NOMO-1 (cell line): Measurements from ENCODE around the gene SIDT2.

Experiments used
- DNase-seq, 2 experiments: peaks; one replicate each; lab custom pipeline; 2025; ENCODE audit not compliant: unreplicated experiment in 2 of 2; lab: John Stamatoyannopoulos, UW

SIDT2 gene

DNA sequence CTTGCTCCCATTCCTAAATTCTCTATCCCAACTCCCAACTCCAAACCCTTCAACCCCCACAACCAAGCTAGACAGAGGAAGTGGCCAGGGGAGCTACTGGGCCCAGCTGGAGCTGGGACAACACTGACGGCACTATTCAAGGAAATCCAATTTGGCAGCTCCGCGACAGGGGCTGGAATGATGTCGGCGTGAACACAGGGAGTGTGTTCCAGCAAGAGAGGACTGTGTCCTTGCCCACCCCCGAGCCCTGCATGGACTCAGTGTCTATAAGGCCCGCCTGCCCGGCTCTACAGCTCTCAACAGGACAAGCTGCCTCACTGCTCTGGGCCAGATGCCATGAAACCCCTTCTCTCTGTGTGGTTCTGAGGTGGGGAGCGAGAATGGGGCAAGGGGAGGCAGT is 42.0 kb downstream of the SIDT2 start:
- DNase-seq: no peak

DNA sequence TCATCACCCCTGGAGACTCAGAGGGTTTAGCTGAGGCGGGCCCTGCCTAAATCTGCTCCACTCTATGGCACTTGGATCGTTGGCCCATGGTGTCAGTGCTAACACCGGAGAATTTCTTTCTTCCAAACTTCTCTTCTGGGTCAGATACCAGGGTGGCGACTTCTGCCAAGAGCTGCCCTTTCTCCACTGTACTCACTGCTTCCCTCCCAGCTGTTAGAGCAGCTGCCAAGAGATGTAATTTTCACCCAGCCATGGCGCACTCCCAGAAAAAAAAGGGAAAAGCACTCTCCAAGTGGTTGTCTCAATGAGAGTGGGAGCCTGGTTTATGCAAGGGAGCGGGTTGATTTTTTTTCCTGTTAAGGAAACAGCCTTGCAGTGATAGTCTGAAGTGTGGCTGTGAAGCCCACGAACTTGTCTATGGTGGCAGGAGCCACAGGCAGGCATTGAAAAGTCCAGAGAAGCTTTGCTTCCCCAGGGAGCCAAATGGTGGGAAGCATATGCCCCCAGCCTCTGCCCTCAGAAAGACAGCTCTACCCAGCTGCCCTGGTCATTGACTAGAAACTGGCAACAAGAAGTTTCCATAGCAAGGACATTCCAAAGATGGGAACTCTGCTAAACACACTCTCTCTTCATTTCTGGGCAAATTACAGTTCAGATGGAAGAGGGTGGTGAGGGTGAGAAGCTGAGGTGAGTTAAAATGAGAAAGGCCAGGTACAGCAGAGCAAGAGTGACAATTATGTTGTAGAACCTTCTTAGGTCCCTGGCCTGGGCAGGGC is 42.6 kb downstream of the SIDT2 start:
- DNase-seq: no peak

DNA sequence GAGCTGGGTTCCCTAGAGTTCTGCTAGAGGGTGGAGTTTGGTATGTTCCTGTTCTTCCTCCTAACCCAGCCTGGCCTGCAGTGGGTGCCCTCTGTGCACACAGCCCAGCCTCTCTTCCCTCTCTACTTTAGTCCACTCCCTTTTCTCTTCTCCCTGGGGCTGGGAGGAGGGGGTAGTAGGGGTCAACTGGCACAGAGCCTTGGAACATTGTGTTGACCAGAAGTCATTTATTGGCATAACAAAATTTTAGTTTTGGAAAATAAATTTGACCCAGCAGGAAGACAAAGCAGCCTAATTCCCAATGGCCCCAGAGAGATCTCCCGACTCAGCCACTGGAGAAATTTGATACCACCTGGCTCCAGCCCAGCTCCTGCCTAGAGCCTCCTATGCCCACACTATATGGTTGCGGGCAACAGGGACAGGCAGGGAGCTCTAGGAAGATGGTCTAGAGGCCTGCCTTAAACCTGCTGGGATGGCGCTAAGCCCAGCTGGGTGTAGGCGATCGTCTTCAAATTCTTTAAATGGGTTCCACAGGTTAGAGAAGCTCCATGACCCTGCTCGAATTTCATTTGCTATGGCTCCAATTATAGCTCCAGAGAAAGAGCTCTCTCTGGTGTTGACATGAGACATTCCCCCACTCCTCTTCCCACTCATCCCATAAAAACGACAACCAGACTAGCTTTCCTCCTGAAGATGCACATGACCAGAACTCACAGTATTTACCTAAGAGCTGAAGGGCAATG is 43.4 kb downstream of the SIDT2 start:
- no peak for DNase-seq

DNA sequence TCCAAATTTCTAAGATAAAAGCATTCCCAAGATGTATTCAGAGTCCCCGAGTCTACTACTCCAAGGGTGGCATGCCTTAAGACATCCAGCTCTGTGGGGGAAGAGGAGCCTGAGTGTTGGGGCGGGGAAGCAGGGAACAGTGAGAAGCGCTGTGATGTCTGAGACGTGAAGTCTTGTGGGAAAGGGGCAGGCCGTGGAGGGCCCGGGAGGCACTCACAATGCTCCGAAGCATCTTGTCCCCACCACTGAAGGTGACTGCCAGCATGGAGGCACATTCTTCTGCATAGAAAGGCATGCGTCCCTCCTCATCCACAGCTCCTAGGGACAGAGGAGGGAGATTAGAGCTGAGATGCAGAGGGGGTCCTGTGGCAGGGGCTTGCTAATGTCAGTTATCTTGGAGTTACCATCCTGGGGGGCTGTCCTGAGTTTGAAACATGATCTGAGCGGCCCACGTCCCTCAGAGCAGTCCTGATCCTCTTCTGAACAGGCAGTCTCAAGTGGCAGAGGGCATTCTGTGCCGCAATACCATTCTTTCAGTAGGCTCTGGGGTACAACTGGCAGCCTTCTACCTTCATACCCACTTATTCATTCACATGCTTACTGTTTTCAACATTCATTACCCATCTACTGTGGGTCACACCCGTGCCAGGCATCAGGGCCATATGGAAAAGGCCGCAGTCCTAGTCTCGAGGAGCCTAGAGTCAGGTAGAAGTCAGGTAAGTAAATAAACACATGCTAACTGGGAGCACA is 44.6 kb downstream of the SIDT2 start:
- DNase-seq: no peak

DNA sequence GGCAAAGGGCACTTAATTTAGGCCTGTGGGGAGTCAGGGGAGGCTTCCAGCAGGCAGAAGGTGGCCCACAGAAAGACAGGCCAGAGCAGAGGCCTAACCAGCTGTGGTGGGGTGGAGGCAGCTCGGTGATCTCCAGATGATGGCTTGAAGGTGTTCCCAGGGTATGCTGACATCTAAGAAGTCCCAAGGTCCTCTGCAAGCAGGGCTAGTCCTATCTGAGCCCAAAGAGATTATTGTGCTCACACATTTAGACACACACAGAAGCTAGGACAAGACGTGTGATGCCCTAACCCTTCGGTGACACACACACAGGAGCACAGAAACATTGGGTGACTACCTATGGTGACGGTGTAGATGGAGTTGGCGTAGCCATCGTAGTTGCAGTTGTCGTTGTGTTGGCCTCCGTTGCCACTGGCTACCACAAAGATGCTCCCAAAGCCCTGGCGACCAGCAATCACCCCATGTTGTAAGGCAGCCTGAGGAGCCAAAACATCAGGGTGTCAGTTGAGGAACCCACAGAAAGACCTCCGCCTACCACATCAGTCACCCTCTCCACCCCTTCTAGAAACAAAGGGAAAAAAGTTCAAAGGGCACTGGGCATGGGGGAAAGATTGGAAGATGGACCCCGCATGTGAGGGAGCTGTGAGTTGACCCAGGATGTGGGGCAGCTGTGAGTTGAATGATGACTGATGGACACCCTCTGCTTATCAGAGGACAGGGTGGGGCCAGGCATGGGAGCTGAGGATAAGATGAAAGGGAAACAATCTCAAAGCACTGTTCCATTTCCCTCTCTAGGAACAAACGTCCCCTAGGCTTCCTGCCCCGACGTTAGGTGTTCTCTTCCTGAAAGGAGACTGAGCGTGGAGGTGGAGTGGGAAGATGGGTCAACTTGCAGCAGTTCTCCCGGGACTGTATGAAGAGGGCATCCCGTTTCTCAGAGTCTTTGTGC is 45.5 kb downstream of the SIDT2 start:
- no peak for DNase-seq

DNA sequence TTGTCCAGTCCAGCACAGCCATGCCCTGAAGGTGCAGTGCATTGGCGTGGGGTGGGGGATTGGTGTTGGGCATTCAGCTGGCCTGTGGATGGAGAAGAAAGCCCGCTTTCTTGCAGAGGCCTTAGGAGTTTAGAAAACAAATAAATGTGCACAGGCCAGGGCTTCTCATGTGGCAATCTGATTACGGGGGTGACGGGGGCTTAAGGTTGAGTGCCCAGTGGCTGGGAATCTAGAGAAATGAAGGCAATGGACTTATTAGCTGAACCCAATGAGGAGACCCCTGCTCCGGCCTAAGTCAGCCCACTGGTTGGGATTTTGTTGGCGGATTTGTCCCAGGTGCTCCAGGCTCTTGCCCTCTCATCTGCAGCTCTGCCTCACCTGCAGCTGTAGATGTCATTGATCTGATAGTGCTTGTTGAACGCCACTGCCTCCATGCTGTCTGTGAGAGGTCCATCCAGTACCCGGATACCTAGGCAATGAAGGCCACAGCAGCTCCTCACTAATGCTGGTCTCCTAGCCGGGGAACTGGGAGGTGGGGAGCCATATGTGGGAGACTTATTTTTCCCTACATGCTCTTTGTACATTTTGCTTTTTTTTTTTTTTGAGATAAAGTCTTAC is 47.1 kb downstream of the SIDT2 start:
- DNase-seq: no peak

DNA sequence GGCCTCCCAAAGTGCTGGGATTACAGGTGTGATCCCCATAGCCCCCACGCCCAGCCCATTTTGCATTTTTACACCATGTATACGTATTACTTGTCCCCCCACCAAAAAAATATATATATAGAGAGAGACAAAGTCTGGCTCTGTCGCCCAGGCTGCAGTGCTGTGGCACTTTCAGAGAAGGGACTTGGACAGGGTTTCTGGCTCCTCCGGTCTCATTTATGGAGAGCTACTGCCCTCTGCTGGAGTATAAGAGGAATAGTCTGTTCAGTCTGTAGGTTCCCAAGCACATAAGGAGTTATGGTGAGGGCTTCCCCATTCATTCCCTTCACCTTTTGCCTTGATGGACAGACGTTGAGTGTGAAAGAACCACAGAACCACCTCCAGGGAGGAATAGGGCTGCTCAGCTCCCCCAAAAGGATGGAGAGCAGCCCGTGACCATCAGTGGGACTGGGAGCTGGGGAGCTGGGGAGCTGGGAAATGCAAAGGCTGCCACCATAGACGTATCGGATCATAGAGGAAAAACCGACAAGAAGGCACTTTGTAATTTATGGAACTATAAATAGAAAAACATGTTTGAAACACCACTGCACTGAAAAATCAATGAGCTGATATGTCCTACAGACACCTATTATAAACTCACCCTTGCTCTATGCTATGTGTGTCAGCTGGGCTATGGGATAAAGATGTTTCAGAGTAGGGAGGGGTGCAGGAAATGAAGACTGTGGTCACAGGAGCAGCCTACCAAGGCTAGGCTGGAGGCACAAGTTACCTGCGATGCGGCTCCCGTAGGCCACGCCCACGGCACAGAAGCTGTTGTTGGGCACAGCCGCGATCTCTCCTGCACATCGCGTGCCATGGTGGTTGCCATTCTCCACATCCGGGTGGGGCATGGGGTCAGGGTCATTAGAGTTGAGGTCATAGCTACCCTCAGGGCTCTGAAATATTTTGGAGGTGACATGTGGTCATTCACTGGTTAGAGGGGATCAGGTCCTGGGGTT is 48.1 kb downstream of the SIDT2 start:
- DNase-seq: peak; percentile 46 to 79

DNA sequence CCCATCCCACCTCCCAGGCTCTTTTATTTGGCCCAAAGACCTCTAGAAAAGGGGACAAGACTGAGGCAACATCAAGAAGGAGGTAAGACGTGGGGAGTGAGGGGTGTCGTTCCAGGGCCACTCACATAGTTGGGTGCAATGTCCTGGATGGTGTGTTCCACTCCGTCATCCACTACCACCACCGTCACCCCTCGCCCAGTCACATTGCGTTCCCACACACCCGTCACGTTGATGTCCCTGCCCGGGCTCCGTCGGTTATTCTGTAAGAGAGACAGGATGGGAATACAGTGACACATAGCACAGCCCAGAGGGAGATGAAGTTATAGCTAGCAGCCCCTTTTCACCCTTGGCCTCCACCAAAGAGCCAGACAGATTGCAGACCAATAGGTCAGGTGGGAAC is 49.5 kb downstream of the SIDT2 start:
- no peak for DNase-seq

DNA sequence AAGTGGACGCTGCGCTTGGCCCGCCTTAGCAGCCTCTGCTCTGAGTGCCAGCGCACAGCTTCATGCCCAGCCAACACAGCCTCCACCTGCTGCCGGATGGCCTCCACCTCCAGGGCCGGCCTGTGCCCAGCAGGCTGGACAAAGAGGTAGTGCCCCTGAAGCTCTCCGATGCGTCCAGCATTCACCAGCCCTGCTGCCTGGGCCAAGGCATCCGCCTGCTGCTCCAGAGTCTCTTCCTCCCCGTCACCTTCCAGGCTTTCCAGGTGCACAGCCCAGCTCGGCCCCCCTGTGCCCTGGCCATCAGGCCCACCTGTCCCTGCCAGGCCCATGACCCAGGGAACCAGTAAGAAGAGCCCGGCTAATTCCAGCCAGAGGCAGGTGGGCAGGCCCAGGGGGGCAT is 50.9 kb downstream of the SIDT2 start:
- DNase-seq: no peak

DNA sequence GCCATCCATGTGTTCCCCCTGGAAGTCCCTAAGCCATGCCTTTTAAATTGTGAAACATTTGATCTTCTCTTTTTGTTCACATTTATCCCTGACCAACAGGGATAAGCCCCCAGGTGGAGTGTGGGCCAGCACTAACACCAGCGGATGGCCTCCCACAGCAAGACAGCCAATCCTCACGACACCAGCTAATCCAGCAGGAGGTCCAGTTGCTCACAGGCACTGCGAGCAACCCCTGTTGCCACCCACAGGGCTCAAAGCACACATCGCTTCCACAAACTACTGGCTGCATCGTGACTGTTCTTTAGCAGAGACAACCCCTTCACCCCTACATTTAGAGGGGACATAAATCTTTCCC is 51.4 kb downstream of the SIDT2 start:
- DNase-seq: no peak

DNA sequence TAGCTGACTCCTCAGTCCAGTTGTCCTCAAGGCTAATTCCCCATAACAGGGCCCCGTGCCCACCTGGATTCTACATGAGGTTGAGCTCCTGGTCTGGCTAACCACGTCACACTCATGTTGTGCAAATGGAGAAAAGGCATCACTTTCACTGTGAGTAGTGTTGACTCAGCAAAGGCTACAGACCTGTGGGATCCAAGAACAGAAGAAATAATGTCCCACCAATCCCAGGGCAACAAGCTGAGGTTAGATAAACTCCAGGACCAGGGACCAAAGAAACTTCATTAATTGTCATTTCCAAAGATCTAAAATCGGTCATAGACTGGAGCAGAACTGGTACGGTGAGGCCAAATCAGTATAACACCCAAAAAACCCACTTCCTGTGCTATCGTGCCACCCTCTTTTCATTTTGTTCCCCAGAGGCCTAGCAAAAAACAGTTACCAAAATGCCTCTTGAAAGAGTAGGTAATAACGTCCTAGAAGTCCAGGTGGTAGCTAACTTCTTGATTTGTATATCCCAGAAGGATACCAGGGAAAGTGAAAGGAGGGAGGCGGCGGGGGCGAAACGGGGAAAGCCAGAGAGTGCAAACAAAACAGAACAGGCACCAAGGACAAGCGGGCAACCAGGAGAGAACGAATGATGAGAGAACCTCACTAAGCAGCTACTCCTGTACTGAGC is 51.9 kb downstream of the SIDT2 start:
- no peak for DNase-seq

DNA sequence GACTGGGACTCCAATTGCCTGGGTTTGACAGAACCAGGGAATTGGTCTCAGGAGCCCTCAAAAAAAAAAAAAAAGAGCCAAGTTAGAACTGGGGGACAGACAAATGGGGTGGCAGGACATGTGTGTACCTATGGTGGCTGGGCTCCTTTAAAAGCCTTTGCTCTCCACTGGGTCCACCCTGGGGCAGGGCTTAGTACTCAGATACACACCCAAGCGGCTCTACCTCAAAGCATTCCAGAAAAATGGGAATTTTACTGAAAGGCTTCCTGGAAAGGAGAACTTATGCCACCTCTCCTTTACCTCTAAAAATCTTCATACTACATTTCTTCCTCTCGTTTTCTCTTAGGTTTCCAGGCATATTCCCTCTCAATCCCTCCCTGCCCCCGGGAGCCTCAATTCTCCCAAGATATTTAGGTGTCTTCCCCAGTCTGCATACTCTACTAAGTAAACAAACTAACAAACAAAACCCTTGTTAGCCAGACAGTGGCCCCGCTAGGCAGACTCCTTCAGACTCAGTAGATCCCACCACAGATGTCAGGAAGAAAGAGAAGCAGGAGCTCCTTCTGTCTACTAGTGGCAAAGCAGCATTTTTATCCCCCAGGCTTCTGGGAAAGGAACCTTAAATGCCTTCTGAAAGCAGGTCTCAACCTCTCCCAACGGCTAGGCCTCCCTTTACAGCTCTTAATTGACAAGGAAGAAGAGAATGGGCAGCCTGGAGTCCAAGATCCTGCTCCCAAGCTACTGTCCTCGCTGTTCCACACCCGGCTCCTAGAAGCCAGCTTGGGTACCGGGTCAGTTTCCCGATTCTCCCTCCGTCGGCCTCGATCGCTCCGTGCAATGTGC is 52.7 kb downstream of the SIDT2 start:
- no peak for DNase-seq

DNA sequence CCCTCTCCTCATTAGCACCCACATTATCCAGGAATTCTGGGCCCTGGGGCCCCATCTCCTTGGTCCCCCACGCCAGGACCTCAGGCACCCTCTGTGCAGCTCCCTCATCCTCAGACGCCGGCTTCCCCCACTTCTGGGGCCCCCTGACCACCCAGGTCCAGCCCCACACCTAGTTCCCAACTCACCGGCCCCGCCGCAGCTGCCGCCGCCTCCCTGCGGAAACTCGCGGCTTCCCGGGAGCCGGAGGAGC is 53.2 kb downstream of the SIDT2 start, which contains the start of gene PCSK7:
Gene PCSK7, minus strand, starts transcription at position 232 of the 250 bp plus-strand sequence. CDS start 2,229 bp downstream, outside the sequence.
- DNase-seq: no peak

DNA sequence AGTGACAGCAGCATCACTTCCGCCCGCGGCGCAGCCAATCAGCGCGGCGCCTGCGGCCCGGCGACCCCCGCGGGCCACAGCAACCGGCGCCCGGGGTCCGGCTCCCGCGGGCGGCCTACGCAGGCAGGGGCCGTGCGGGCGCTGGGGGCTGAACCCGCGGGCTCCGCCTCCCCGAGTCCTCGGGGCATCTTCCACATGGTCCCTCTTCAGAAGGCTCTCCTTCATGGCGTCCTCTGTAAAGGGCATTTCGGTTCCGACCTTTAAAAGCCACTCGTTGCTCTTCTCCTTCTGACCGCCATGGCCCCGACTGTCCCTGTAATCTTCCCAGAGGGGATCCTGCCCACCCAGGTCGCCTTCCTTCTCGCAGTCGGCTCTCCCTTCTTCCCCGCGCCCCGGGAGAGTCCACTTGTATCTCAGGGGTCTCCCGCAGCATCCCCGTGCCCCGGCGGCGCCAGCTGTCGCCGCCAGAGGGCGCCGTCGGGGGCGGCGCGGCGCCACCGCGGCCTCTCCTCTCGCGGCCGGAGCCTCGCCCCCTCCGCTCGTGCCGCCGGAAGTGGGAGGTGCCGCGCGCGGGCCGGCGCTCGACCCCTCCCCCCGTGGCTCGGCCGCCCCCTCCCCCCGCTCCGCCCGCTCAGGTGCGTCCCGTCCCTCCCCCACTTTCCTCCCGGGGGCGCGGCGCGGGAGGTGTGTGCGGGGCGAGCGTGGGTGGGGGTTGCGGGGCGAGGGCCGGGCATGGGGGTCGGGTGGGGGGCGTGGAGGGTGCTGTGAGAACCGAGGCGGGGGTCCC is 53.7 kb downstream of the SIDT2 start, which contains the start of gene RNF214:
Gene RNF214, plus strand, starts transcription at position 580 of the 787 bp plus-strand sequence. CDS start 1,602 bp downstream, outside the sequence.
- peak; percentile 64 to 81 for DNase-seq

DNA sequence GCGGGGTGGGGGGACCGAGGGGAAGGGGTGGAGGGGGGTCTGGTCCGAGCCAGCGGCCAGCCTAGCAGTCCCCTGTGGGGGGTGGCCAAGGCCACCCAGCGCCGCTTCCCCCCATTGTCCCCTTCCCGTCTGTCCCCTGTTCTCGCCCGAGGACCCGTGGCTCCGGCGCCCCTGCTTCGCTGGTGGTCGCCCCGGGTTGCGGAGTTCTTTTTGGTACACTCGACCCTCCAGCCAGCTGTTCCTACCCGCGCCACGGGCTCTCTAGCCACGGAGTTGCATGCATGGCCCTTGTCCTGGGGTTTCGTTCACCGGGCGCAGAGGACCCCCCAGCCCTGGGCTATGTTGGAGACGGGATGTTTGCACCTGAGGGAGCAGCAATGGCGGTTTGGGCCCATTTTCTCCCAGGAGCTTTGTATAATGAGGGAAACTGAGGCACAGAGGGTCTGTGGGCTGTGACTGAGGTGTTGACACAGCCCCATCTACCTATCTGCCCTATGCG is 54.4 kb downstream of the SIDT2 start:
- DNase-seq: peak in 1 of 2 experiments; percentile 7

DNA sequence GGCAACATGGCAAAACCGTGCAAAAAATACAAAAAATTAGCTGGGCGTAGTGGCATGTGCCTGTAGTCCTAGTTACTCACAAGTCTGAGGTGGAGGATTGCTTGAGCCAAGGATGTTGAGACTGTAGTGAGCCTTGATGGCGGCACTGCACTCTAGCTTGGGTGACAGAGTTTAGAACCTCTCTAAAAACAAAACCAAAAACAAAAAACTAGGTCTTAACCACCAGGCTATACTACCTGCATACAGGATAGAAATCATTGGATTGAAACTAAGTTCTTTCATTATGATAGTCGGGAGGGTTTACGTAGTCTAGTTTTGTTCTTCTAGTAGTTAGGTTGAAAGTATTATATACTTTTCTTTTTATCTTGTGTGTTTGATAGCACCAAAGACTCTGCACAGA is 59.7 kb downstream of the SIDT2 start:
- DNase-seq: no peak

DNA sequence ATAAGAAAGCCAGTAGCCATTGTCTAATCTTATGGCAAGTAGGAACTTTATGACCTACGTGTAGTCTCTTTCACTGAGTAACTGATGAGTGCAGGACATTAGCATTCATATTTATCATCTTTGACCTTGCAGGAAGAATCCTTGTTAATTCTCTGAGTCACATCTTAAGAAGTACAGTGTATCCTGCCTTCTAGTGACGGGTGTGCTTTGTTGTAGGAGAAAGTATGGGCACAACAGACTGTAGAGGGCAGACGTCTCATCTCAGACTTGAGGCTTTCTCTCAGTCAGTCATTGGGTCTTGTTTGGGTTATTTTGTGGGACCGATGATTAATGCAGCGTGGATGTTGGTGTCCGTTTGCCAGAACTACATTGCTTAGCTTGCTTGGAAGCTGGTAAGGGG is 60.8 kb downstream of the SIDT2 start:
- no peak for DNase-seq
